ENCODE data around the gene OR51B2.
"Not testable (repeated sequence)": the region's sequence is repeated elsewhere in the genome, so short reads cannot be mapped to it uniquely, and the experiment has no call there.

The OR51B2 gene

GRCh38 chr11:5307256-5308019, 16.7 kb downstream of the OR51B2 start:
- no peak for DNase-seq

GRCh38 chr11:5304046-5304445, 20.1 kb downstream of the OR51B2 start:
- no peak for DNase-seq

GRCh38 chr11:5303626-5304025, 20.5 kb downstream of the OR51B2 start:
- DNase-seq, result no peak

- no peak for DNase-seq
Measured at GRCh38 chr11:5301846-5302245, 22.3 kb downstream of the OR51B2 start, which contains the start of gene OR51B4. OR51B4 (minus strand) TSS chr11:5301946; CDS start chr11:5301946, 0 bp downstream.

GRCh38 chr11:5300251-5300650, 23.8 kb downstream of the OR51B2 start:
- no peak for DNase-seq

GRCh38 chr11:5298451-5298850, 25.6 kb downstream of the OR51B2 start:
- DNase-seq, result no peak

- DNase-seq, result no peak
Measured at GRCh38 chr11:5297721-5298323, 26.3 kb downstream of the OR51B2 start.

- DNase-seq, result not testable (repeated sequence)
Measured at GRCh38 chr11:5294342-5294995, 29.6 kb downstream of the OR51B2 start.

- no peak for DNase-seq
Measured at GRCh38 chr11:5293028-5293427, 31.1 kb downstream of the OR51B2 start.

- DNase-seq, result no peak
Measured at GRCh38 chr11:5291207-5291838, 32.8 kb downstream of the OR51B2 start.

- DNase-seq, result no peak
Measured at GRCh38 chr11:5290106-5290505, 34.0 kb downstream of the OR51B2 start.

GRCh38 chr11:5289696-5290095, 34.4 kb downstream of the OR51B2 start:
- no peak for DNase-seq

- DNase-seq, result no peak
Measured at GRCh38 chr11:5288906-5289550, 35.1 kb downstream of the OR51B2 start.

GRCh38 chr11:5288108-5288905, 35.8 kb downstream of the OR51B2 start:
- no peak for DNase-seq

GRCh38 chr11:5286901-5287300, 37.2 kb downstream of the OR51B2 start:
- DNase-seq, result no peak

GRCh38 chr11:5286351-5286750, 37.7 kb downstream of the OR51B2 start:
- no peak for DNase-seq

GRCh38 chr11:5285703-5286340, 38.3 kb downstream of the OR51B2 start:
- DNase-seq, result no peak

GRCh38 chr11:5284637-5285036, 39.5 kb downstream of the OR51B2 start:
- DNase-seq, result no peak

GRCh38 chr11:5283882-5284281, 40.2 kb downstream of the OR51B2 start:
- DNase-seq, result no peak

- DNase-seq, result no peak
Measured at GRCh38 chr11:5283086-5283485, 41.0 kb downstream of the OR51B2 start.

- no peak for DNase-seq
Measured at GRCh38 chr11:5282628-5283027, 41.5 kb downstream of the OR51B2 start.

- DNase-seq, result no peak
Measured at GRCh38 chr11:5281596-5281995, 42.5 kb downstream of the OR51B2 start.
